ENCODE results near the gene KLK2. TPM values are rescaled to one million over a fixed set of nuclear protein-coding genes. Genes with fewer than 3 reads are reported as not detected.

The KLK2 gene
- total RNA-seq, 1 donor from 2014 or later: not detected

DNA sequence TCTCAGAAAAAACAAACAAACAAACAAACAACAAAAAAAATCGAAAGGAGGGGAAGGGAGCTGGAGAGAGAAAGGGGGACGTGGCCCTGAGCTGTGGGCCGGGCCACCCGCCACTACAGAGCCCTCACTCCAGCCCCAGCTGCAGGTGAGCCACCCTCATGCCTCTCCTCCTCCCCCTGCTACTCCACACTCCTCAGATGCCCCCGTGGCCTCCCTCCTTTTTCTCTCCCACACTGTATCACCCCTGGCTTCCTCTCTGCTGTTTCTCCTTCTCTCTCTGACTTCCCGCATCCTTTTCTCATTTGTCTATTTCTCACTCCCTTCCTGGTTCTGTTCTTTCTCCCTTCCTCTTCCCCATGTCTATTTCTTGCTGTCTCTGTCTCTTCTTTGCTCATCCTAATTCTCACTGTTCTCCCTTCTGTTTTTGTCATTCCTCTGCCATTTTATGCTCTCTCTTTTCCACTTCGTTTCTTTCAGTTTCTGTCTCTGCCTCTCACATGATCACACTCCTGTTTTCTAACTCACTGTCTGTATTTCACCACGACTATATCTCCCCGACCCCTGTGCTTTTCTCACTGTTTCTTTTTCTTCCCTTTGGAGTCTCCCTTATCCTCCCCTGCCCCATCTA, 2.7 kb downstream of the KLK2 start:
- no peaks in the 10 kb centered on the region for H3K36me3 Mint-ChIP-seq (ENCODE audit: low read depth)
- DNase-seq (ENCODE audit: low read depth, low spot score): no peak
- no peaks in the 10 kb centered on the region for H3K4me1 Mint-ChIP-seq
- TF ChIP-seq, protein P1, sequence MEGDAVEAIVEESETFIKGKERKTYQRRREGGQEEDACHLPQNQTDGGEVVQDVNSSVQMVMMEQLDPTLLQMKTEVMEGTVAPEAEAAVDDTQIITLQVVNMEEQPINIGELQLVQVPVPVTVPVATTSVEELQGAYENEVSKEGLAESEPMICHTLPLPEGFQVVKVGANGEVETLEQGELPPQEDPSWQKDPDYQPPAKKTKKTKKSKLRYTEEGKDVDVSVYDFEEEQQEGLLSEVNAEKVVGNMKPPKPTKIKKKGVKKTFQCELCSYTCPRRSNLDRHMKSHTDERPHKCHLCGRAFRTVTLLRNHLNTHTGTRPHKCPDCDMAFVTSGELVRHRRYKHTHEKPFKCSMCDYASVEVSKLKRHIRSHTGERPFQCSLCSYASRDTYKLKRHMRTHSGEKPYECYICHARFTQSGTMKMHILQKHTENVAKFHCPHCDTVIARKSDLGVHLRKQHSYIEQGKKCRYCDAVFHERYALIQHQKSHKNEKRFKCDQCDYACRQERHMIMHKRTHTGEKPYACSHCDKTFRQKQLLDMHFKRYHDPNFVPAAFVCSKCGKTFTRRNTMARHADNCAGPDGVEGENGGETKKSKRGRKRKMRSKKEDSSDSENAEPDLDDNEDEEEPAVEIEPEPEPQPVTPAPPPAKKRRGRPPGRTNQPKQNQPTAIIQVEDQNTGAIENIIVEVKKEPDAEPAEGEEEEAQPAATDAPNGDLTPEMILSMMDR (conservative IDR thresholded peaks at IDR 0.05): no peak
- H3K4me3 Mint-ChIP-seq: no peak overlapping the region
- H3K9me3 Mint-ChIP-seq: no peaks in the 10 kb centered on the region
- H3K27ac Mint-ChIP-seq (ENCODE audit: unreplicated experiment): no peak overlapping the region
- peaks cover 39% of the 10 kb centered on the region for H3K27me3 Mint-ChIP-seq (ENCODE audit: low read depth)

DNA sequence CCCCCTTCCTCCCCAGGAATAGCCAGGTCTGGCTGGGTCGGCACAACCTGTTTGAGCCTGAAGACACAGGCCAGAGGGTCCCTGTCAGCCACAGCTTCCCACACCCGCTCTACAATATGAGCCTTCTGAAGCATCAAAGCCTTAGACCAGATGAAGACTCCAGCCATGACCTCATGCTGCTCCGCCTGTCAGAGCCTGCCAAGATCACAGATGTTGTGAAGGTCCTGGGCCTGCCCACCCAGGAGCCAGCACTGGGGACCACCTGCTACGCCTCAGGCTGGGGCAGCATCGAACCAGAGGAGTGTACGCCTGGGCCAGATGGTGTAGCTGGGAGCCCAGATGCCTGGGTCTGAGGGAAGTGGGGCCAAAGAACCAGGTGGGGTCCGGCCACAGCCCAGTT, 3.2 kb downstream of the KLK2 start:
- no peak for DNase-seq (ENCODE audit: low read depth, low spot score)
- no peak overlapping the region for H3K4me3 Mint-ChIP-seq
- H3K4me1 Mint-ChIP-seq: no peaks in the 10 kb centered on the region
- no peak overlapping the region for H3K27ac Mint-ChIP-seq (ENCODE audit: unreplicated experiment)
- no peaks in the 10 kb centered on the region for H3K9me3 Mint-ChIP-seq
- TF ChIP-seq, protein P1 (conservative IDR thresholded peaks at IDR 0.05): no peak
- no peaks in the 10 kb centered on the region for H3K36me3 Mint-ChIP-seq (ENCODE audit: low read depth)
- peaks cover 37% of the 10 kb centered on the region for H3K27me3 Mint-ChIP-seq (ENCODE audit: low read depth)

DNA sequence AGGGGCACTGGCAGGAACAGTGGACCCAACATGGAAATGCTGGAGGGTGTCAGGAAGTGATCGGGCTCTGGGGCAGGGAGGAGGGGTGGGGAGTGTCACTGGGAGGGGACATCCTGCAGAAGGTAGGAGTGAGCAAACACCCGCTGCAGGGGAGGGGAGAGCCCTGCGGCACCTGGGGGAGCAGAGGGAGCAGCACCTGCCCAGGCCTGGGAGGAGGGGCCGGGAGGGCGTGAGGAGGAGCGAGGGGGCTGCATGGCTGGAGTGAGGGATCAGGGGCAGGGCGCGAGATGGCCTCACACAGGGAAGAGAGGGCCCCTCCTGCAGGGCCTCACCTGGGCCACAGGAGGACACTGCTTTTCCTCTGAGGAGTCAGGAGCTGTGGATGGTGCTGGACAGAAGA, 4.1 kb downstream of the KLK2 start:
- no peak for DNase-seq (ENCODE audit: low read depth, low spot score)
- TF ChIP-seq, protein P1 (conservative IDR thresholded peaks at IDR 0.05): no peak
- Mint-ChIP-seq H3K27me3 (ENCODE audit: low read depth) (peaks cover 44% of the 10 kb centered on the region), H3K4me1 (no peaks in the 10 kb centered on the region), H3K36me3 (ENCODE audit: low read depth) (no peaks in the 10 kb centered on the region), H3K27ac (ENCODE audit: unreplicated experiment) (no peak overlapping the region), H3K4me3 (no peak overlapping the region), H3K9me3 (no peaks in the 10 kb centered on the region)

GRCh38 chr19:50878851-50879250, 5.6 kb downstream of the KLK2 start:
- Mint-ChIP-seq H3K36me3 (ENCODE audit: low read depth) (no peaks in the 10 kb centered on the region), H3K4me1 (no peaks in the 10 kb centered on the region), H3K27me3 (ENCODE audit: low read depth) (peaks cover 59% of the 10 kb centered on the region), H3K9me3 (no peaks in the 10 kb centered on the region), H3K27ac (ENCODE audit: unreplicated experiment) (no peak overlapping the region), H3K4me3 (no peak overlapping the region)
- DNase-seq (ENCODE audit: low read depth, low spot score): no peak
- TF ChIP-seq, protein P1 (conservative IDR thresholded peaks at IDR 0.05): no peak

DNA sequence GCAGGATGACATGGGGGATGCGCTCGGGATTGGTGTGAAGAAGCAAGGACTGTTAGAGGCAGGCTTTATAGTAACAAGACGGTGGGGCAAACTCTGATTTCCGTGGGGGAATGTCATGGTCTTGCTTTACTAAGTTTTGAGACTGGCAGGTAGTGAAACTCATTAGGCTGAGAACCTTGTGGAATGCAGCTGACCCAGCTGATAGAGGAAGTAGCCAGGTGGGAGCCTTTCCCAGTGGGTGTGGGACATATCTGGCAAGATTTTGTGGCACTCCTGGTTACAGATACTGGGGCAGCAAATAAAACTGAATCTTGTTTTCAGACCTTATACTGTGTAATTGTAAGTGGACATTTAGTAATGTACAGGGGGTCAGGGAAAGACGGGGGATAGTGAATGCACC, 7.0 kb downstream of the KLK2 start:
- Mint-ChIP-seq H3K27ac (ENCODE audit: unreplicated experiment) (no peak overlapping the region), H3K4me1 (no peaks in the 10 kb centered on the region), H3K27me3 (ENCODE audit: low read depth) (peaks cover 73% of the 10 kb centered on the region), H3K36me3 (ENCODE audit: low read depth) (no peaks in the 10 kb centered on the region), H3K9me3 (no peaks in the 10 kb centered on the region), H3K4me3 (no peak overlapping the region)
- no peak for DNase-seq (ENCODE audit: low read depth, low spot score)
- TF ChIP-seq, protein P1 (conservative IDR thresholded peaks at IDR 0.05): no peak

Data from neural crest cell (in vitro differentiated cells).